DOHH2 (cell line): Measurements from ENCODE around the gene KCNG2.

ENCODE experiments used
- CTCF ChIP-seq: fragments of 200-600 bp; sonication (generic); IDR thresholded peaks from one replicate; pipeline ENCODE4 v1.5.1; 2014; ENCODE audit warnings: antibody characterized with exemption, mild to moderate bottlenecking, low read depth, low read length; ENCODE audit not compliant: poor library complexity, severe bottlenecking
- EZH2phosphoT487 ChIP-seq: fragments of 200-600 bp; sonication (generic); IDR thresholded peaks from 2 replicates; pipeline ENCODE4 v1.6.1; 2017; ENCODE audit warnings: borderline replicate concordance, mild to moderate bottlenecking, antibody characterized with exemption, low read length, moderate library complexity, mixed read lengths

- TF ChIP-seq CTCF (no peak), EZH2phosphoT487 (no peak)
Observed at GRCh38 chr18:79940126-79940813, 142.5 kb downstream of the KCNG2 start.
